HG03460 (cell line): ENCODE measurements around the gene KANSL1.
A peak's percentile ranks its signal among the peaks of the same experiment; 100 is the strongest.
"Not testable (repeated sequence)": the region's sequence is repeated elsewhere in the genome, so short reads cannot be mapped to it uniquely, and the experiment has no call there.

Experiments used
- ATAC-seq: cut with Tn5 transposase; IDR thresholded peaks from one replicate; pipeline ENCODE4 v1.9.1; 2021; ENCODE audit not compliant: unreplicated experiment

KANSL1 gene, protein sequence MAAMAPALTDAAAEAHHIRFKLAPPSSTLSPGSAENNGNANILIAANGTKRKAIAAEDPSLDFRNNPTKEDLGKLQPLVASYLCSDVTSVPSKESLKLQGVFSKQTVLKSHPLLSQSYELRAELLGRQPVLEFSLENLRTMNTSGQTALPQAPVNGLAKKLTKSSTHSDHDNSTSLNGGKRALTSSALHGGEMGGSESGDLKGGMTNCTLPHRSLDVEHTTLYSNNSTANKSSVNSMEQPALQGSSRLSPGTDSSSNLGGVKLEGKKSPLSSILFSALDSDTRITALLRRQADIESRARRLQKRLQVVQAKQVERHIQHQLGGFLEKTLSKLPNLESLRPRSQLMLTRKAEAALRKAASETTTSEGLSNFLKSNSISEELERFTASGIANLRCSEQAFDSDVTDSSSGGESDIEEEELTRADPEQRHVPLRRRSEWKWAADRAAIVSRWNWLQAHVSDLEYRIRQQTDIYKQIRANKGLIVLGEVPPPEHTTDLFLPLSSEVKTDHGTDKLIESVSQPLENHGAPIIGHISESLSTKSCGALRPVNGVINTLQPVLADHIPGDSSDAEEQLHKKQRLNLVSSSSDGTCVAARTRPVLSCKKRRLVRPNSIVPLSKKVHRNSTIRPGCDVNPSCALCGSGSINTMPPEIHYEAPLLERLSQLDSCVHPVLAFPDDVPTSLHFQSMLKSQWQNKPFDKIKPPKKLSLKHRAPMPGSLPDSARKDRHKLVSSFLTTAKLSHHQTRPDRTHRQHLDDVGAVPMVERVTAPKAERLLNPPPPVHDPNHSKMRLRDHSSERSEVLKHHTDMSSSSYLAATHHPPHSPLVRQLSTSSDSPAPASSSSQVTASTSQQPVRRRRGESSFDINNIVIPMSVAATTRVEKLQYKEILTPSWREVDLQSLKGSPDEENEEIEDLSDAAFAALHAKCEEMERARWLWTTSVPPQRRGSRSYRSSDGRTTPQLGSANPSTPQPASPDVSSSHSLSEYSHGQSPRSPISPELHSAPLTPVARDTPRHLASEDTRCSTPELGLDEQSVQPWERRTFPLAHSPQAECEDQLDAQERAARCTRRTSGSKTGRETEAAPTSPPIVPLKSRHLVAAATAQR (N-terminal part only)

DNA sequence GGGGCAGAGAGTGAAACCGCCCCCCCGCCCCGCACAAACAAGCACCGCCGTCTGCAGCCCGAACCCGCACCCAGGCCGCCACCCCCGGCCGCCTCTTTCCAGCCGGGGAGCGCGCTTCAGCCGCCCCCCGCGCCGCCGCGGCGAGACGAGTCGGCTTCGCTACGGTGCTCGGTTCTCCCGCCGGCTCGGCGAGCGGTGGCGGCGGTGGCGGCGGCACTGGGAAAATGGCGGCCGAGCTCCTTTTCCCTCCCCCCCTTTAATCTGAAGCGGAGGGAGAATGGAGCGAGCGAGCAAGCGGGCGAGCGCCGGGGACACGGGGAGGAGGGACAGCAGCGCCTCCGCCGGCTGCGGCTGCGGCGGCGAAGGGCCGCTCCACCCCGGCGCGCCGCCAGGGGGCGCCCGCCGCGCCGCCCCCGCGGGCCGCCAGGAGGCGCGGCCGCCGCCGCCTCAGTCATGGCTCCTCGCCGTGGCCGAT is at the start of gene KANSL1:
Gene KANSL1 (minus strand): TSS at position 279 of the 475 bp plus-strand sequence. CDS start 21,286 bp downstream, outside the sequence.
- ATAC-seq, result peak; percentile 44

DNA sequence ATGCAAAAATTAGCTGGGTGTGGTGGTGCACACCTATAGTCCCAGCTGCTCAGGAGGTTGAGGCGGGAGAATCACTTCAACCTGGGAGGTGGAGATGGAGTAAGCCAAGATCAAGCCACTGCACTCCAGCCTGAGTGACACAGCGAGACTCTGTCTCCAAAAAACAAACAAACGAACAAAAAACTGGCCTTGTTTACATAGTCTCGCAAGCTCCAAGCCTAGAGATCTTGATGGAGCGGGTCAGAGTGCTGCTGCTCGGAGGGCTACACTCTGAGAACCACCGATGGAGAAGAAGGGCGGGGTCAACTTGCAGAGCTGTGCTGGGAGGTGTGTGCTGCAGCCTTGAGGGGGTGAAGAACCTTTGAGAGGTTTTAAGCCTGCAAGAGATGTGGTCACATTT is 38.1 kb upstream of the KANSL1 start:
- ATAC-seq, result not testable (repeated sequence)

DNA sequence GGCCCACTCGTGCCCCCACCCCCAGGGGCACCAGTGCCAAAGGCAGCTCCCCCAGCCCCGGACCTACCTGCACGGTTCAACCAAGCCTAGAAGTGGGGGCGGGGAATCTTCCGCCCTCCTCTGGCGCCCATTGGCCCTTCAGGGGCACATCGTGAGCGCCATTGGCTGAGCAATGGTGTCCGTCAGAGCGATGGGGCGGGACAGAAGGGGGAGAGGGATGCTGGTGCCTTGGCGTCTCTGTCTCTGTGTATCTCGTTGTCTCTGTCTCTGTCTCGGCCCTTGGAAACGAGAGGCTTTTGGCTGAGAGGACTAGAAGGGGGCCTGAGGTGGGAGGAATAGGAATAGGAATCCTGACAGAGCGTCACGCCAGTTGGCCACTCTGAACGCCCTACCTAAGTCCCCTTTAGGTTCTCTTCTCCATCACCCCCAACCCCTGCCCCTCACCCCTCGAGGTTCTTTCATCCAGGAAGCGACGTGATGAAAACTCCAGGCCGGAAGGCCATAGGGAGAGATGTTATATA is 32.1 kb upstream of the KANSL1 start:
- ATAC-seq, result peak; percentile 98

DNA sequence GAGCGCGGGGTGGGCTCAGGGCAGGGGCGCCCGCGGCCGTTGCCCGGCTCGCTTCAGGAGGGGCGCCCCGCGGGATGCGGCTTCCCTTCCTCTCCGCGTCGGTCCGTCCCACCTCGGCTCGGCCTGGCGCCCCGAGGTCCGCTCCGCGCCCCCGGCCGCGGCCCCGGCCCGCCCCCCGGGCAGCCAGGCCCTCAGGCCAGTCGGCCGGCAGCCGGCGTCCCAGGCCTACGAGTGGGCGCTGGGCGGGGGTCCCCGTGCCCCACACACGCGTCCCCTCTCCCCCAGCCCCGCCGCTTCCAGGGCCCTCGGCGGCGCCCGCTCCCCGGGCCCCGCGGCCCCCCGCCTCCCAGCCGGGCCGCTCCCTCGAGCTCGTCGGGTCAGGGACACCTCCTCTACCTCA is 31.6 kb upstream of the KANSL1 start:
- ATAC-seq, result peak; percentile 42

DNA sequence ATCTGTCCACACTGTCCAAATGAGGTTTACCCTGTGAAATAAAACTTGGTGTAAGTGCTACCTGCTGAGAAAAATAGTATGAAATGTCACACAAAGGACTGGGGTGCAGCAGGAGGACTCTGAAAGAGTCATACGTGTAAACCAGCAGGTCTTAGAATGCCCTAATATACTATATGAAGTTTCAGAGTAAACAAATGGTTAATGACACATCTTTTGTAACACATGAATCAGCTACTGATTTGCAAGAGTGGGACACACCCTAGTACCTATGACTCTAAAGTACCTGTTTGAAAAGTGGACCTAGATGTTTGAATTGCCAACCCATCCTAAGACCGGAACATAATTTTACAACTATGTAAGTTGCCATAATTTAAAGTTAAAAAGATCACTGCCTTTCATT is 29.8 kb upstream of the KANSL1 start:
- ATAC-seq, result not testable (repeated sequence)

DNA sequence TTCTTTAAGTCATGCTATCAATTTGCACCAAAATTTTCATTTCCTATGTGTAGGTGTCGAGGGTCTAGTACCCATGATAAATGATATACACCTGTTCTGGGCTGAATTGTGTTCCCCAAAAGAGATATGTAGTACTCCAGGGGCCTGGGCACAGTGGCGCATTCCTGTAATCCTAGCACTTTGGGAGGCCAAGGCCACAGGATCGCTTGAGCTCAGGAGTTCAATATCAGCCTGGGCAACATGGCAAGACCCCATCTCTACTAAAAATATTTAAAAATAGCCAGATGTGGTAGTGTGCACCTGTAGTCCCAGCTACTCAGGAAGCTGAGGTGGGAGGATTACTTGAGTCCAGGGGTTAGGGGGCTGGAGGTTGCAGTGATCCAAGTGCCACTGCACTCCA is 23.5 kb upstream of the KANSL1 start:
- no peak for ATAC-seq

DNA sequence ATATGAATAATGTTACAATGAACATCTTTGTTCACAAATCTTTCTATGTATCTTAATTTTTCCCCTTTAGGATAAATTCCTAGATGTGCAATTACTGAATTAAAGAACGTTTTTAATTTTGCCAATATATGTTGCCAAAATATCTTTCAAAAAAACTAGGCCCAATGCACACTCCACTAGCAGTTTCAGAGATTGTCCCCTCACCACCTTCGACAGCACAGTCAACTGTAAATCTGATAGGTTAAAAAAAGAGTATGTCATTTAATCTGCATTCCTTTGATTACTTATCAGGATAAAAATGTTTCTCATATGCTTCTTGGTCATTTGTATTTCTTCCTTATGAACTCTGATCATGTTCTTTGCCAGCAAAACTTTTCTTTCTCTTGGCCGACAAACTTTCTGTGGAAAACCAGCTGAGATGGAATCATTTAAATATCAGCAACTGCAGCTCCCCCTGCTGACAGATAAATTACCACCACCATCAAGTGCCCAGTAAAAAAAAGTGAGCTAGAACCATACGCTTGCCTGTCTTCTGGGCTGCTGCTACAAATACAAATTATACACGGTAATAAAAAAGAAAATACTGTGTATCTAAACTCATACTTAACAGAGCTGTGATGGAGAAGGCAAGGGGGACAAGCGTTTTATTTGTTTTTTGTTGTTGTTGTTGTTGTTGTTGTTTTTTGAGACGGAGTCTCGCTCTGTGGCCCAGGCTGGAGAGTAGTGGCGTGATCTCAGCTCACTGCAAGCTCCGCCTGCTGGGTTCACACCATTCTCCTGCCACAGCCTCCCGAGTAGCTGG is 19.6 kb upstream of the KANSL1 start:
- no peak for ATAC-seq

DNA sequence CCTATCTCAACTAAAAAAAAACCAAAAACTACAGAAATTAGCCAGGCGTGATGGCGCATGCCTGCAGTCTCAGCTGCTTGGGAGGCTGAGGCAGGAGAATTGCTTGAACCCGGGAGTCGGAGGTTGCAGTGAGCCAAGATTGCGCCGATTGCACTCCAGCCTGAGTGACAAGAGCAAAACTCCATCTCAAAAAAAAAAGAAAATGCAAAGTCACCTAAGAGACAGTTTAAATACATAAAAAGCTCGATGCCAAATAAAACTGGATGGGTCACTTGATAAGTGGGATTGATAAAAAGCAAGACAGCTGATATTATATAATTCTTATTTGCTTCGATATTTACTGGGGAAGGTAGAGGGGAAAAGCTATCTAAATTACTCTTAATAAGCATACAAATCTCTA is 15.8 kb upstream of the KANSL1 start:
- ATAC-seq, result no peak

DNA sequence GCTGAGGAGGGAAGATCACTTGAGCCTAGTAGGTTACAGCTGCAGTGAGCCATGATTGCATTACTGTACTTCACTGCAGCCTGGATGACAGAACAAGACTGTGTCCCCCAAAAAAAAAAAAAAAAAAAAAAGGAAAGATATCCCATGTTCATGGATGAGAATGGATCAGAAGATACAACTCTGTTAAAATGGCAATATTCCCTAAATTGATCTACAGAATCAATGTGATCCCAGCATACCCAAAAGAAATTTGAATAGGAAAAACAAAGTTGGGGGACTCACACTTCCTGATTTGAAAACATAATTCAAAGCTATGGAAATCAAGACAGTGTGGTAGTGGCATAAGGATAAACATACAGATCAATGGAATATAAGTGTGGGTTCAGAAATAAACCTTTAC is 12.7 kb upstream of the KANSL1 start:
- no peak for ATAC-seq

DNA sequence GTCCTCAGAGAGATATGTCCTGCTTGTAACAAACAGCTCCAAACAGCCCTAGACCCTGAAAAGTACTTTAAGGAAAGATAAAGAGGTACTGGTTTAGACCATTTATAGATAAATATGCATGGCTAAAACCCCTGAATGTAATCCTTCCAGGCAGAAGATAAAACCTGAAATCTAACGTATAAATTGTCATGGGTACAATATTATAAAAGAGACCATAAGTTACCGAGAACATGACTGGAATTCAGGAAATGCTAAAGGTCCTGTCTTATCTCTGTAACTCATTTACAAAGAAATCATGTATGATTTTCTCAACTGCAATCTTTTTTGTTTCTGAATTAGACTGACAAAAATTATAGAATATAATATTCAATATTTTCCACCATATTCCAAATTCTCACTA is 9.2 kb upstream of the KANSL1 start:
- no peak for ATAC-seq

DNA sequence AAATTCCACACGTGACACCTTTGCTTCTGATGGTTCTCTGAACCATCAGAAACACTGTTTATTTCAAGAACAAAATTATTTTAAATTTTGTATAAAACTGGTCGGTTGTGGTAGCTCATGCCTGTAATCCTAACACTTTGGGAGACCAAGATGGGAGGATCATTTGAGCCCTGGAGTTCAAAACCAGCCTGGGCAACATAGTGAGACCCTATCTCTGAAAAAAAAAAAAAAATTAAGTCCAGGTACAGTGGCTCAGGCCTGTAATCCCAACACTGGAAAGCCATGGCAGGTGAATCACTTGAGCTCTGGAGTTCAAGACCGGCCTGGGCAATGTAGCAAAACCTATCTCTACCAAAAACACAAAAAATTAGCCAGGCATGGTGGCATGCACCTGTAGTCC is 8.3 kb upstream of the KANSL1 start:
- ATAC-seq, result no peak

DNA sequence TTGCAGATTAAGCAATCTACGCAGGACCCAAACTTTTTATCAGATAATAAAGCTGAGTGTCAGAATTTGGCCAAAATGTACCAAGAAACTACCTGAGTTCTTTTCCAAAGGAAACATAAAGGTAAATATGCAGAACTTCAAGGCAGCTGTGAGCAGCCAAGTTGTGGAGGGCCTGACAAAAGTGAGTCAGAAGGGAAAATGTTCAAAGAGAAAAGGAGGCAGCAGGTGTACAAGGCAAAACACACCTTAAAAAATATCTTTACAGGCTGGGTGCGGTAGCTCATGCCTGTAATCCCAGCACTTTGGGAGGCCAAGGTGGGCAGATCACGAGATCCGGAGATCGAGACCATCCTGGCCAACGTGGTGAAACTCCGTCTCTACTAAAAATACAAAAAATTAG is 7.0 kb upstream of the KANSL1 start:
- ATAC-seq, result no peak

DNA sequence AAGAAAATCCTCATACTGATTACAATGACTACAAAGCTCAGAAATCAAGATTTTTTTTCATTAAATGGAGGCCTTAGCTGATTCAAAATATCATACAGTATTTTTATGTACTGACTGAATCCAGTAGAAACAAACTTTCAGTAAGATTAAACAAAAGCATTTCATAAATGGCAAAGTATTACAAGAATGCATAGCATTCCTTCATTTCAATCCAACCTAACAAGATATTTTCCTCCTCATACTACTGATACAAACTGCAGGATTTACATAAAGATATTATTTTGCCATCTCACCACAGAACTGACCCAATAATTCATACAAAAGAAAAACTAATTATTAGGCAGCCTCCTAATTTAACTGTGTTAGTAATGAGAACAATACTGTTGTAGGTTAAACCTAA is 6.2 kb upstream of the KANSL1 start:
- no peak for ATAC-seq

DNA sequence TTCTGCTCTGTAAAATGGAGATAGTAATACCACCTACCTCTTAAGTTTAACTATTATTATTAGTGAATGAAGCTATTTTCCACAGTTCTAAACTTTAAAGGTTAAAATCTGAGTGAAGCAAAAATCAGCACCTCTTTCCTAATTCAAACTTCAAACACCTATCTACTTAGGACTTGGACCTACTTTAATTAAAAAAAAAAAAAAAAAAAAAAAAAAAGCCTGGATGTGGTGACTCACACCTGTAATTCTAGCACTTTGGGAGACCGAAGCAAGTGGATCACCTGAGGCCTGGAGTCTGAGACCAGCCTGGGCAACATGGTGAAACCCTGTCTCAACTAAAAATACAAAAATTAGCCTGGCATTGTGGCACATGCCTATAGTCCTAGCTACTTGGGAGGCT is 5.0 kb upstream of the KANSL1 start:
- no peak for ATAC-seq

DNA sequence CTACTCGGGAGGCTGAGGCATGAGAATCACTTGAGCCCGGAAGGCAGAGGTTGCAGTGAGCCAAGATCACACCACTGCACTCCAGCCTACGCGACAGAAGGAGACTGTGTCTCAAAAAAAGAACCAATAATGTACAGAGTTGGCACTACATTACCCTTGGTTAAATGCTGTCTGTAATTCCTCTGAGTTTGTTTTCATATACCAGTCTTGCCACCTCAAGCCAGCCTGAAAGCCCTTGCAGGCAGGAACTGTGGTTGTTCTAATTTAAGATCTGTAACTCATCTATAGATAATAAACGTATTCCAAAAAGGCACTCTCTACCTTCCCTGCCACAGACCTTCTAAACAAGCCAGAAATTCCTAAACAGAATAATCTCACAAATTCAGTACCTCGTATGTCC is 4.3 kb upstream of the KANSL1 start:
- no peak for ATAC-seq

DNA sequence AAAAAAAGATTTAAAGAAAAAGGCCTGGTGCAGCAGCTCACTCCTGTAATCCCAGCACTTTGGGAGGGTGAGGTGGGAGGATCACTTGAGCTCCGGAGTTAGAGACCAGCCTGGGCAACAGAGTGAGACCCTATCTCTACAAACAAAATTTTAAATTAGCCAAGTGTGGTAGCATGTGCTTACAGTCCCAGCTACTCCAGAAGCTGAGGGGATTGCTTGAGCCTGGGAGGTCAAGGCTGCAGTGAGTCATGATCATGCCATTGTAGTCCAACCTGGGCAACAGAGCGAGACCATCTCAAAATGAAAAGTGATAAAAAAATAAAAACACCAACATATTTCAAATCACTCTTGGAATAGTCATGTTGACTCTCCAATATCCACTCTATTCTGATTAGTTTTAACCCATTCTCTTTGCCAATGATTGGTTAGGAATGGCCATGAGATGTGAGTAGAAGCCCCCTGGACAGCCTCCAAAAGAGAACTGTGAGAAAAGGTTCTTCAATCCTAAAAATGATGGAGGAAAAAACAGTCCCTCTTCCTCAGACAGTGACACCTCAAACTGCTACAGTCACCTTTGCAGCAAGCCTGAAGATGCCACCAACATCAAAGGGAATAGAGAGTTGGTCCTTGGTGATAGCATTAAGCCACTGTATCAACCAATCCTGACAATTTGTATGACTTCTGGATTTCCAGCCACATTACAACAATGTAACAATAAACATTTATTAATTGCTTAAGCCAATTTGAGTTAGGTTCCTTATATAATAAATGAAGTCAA is 2.9 kb upstream of the KANSL1 start:
- no peak for ATAC-seq

DNA sequence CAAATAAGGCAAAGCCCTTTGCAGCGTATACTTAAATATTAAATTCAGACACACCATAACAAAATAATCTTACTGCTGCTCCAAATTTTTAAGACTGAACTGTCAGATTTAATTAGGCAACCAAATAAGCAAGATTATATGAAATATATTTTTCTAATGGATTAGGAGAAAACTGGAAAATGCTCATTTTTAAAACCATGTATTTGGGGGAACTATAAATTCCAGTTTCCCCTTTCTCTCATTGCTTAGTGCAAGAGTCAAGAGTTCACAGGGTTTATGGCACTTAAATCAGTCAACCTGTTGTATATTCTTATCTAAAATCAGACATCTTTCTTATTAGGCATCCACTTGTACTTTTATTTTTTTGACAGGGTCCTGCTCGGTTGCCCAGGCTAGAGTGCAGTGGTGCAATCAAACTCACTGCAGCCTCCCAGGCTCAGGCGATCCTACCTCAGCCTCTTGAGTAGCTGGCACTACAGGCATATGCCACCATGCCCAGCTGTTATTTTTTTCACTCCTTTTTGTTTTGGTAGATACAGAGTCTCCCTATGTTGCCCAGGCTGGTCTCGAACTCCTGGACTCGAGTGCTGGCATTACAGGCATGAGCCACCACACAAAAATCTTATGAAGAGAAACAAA is 2.1 kb upstream of the KANSL1 start:
- ATAC-seq, result no peak

DNA sequence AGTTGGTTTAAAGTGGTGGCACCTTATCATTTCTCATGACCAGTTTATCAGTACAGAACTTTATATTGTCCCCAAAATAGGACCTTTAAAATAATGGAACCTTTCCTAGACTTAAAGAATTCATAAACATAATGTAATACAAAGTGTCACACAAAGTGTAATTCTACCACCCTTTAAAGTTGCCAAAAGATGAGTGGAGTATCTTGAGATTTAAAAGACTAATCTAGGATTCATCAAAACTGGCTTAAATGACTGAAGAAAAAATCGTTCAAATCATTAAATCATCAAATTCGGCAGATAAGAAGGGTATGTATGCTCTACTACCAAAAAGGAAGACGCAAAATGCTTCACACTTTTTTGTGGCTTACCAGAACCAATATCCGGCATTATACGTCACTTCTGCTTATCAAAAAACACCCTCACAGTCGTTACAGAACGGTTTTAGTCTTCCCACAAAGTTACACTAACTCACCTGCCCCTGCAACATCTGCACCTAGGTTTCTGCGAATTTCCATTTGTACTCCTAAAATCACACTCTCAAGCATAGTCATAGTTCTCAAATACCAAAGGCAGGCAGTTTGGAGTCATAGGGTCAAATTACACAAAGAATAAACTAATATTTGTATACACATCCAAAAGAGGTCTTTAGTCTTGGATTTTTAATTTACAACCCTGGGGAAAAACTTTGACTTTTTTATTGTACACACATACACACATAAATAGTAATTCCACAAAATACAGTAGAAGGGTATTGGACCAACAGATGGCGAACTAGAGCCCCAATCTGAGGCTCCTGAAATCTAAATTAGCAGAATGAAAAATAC is 1.4 kb upstream of the KANSL1 start:
- ATAC-seq, result no peak
